IMR-90 (cell line): ENCODE data around the gene FAM163A.

Experiments used
- CEBPB ChIP-seq: IDR thresholded peaks from 2 replicates; pipeline ENCODE4 v1.6.1; 2012; ENCODE audit warnings: low read depth, low read length, improper control_type of control experiment
- CTCF ChIP-seq: conservative IDR thresholded peaks from 2 replicates; pipeline ENCODE4 v1.5.1; 2012; ENCODE audit warnings: mild to moderate bottlenecking, low read depth, low read length, improper control_type of control experiment
- MAFK ChIP-seq: IDR thresholded peaks from 2 replicates; pipeline ENCODE4 v1.6.1; 2012; ENCODE audit warnings: low read depth, low read length, improper control_type of control experiment
- MXI1 ChIP-seq: IDR thresholded peaks from 2 replicates; pipeline ENCODE4 v1.6.1; 2012; ENCODE audit warnings: low read depth, mild to moderate bottlenecking, low read length, moderate library complexity, borderline replicate concordance
- POLR2A ChIP-seq: IDR thresholded peaks from 2 replicates; pipeline ENCODE4 v1.6.1; 2012; ENCODE audit warnings: mild to moderate bottlenecking, low read depth, low read length
- RAD21 ChIP-seq: IDR thresholded peaks from 2 replicates; pipeline ENCODE4 v1.6.1; 2012; ENCODE audit warnings: low read length, improper control_type of control experiment
- RFX5 ChIP-seq: IDR thresholded peaks from 2 replicates; pipeline ENCODE4 v1.8.0; 2012; ENCODE audit warnings: low read depth, mild to moderate bottlenecking, low read length, moderate library complexity
- SMC3 ChIP-seq: fragments of 150-350 bp; IDR thresholded peaks from 2 replicates; pipeline ENCODE4 v1.6.1; 2016; ENCODE audit warnings: low read depth, mild to moderate bottlenecking, antibody characterized with exemption, low read length, moderate library complexity
- USF2 ChIP-seq: fragments of 150-350 bp; IDR thresholded peaks from 2 replicates; pipeline ENCODE4 v1.6.1; 2017; ENCODE audit warnings: mild to moderate bottlenecking, antibody characterized with exemption, low read length, low read depth

- TF ChIP-seq CTCF (no peak), POLR2A (no peak), RFX5 (no peak), MAFK (no peak), RAD21 (no peak), CEBPB (no peak), SMC3 (no peak), MXI1 (no peak), USF2 (no peak)
These were observed 24.1 kb downstream of the FAM163A start for GRCh38 chr1:179767177-179767581.
